T-helper 22 cell (primary cell): ENCODE results near the gene KCNQ2.

Source experiments
- DNase-seq: peaks from one replicate; pipeline ENCODE4 v3.0.0-alpha.2; 2020; ENCODE audit warnings: low read depth

Gene KCNQ2

GRCh38 chr20:63454731-63455567, 17.5 kb downstream of the KCNQ2 start:
- DNase-seq = no peak

- DNase-seq = no peak
These were observed 19.5 kb downstream of the KCNQ2 start for GRCh38 chr20:63452821-63453523.

- DNase-seq = no peak
These were observed 20.1 kb downstream of the KCNQ2 start for GRCh38 chr20:63452341-63452740.

- no peak for DNase-seq
These were observed 20.6 kb downstream of the KCNQ2 start for GRCh38 chr20:63451821-63452220.

GRCh38 chr20:63449796-63450730, 22.4 kb downstream of the KCNQ2 start:
- DNase-seq = no peak

- DNase-seq = no peak
These were observed 23.4 kb downstream of the KCNQ2 start for GRCh38 chr20:63449025-63449424.

- no peak for DNase-seq
These were observed 24.4 kb downstream of the KCNQ2 start for GRCh38 chr20:63448031-63448430.

GRCh38 chr20:63447320-63447719, 25.1 kb downstream of the KCNQ2 start:
- no peak for DNase-seq

- DNase-seq = no peak
These were observed 26.0 kb downstream of the KCNQ2 start for GRCh38 chr20:63446216-63447024.

- DNase-seq = no peak
These were observed 27.2 kb downstream of the KCNQ2 start for GRCh38 chr20:63445075-63445734.

- DNase-seq = no peak
These were observed 27.9 kb downstream of the KCNQ2 start for GRCh38 chr20:63444548-63444947.

- no peak for DNase-seq
These were observed 28.7 kb downstream of the KCNQ2 start for GRCh38 chr20:63443606-63444395.

- peak; percentile 19 for DNase-seq
These were observed 30.4 kb downstream of the KCNQ2 start for GRCh38 chr20:63442100-63442493.

GRCh38 chr20:63441136-63442099, 31.0 kb downstream of the KCNQ2 start:
- DNase-seq = no peak

- no peak for DNase-seq
These were observed 32.0 kb downstream of the KCNQ2 start for GRCh38 chr20:63440366-63440955.

GRCh38 chr20:63439866-63440265, 32.6 kb downstream of the KCNQ2 start:
- DNase-seq = no peak

- no peak for DNase-seq
These were observed 34.3 kb downstream of the KCNQ2 start for GRCh38 chr20:63438121-63438520.

- DNase-seq = no peak
These were observed 36.9 kb downstream of the KCNQ2 start for GRCh38 chr20:63435552-63435951.
